SK-N-MC (cell line): ENCODE results near the gene ARAP2.

Experiments used
- EZH2 ChIP-seq: fragments of 200-600 bp; sonication (generic); IDR thresholded peaks from one replicate; pipeline ENCODE4 v1.6.1; 2017; ENCODE audit warnings: antibody characterized with exemption
- FOXP2 ChIP-seq: optimal IDR thresholded peaks from 2 replicates; pipeline ENCODE3; 2011; ENCODE audit warnings: mild to moderate bottlenecking, moderate library complexity; ENCODE audit not compliant: insufficient read depth; ENCODE audit errors: extremely low read length, control extremely low read depth
- POLR2AphosphoS5 ChIP-seq: IDR thresholded peaks from 2 replicates; pipeline ENCODE4 v1.6.1; 2012; ENCODE audit warnings: mild to moderate bottlenecking, low read depth, low read length, borderline replicate concordance

- TF ChIP-seq POLR2AphosphoS5 (no peak), FOXP2 (no peak), EZH2 (no peak)
These were observed 171.8 kb downstream of the ARAP2 start for GRCh38 chr4:36072529-36072928.
